ENCODE results near the gene SLC6A8. TPM values are rescaled to one million over a fixed set of nuclear protein-coding genes. Genes with fewer than 3 reads are reported as not detected.
"Not testable (repeated sequence)": the region's sequence is repeated elsewhere in the genome, so short reads cannot be mapped to it uniquely, and the experiment has no call there.

Gene SLC6A8
- polyA plus RNA-seq, 1 donor: 43.1 TPM

DNA sequence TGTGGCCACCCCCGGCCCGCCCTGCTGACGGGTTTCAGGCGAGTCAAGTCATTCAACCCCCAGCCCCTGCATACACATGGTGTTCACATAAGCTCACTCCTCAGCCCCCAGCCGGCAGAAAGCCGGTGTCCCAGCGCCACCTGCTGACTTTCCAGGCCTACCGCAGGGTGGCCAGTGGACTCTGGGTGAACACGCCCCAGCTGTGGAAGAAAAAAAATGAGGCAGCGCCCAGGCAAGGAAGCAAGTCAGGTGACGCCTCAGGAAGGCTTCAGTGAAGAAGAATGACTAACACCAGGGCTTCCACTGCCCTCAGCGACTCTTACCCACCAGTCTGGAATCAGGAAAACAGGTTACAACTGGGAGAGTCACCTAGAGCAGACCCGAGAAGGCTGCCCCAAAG lies 20.7 kb downstream of the SLC6A8 start:
- DNase-seq: peak; percentile 49

DNA sequence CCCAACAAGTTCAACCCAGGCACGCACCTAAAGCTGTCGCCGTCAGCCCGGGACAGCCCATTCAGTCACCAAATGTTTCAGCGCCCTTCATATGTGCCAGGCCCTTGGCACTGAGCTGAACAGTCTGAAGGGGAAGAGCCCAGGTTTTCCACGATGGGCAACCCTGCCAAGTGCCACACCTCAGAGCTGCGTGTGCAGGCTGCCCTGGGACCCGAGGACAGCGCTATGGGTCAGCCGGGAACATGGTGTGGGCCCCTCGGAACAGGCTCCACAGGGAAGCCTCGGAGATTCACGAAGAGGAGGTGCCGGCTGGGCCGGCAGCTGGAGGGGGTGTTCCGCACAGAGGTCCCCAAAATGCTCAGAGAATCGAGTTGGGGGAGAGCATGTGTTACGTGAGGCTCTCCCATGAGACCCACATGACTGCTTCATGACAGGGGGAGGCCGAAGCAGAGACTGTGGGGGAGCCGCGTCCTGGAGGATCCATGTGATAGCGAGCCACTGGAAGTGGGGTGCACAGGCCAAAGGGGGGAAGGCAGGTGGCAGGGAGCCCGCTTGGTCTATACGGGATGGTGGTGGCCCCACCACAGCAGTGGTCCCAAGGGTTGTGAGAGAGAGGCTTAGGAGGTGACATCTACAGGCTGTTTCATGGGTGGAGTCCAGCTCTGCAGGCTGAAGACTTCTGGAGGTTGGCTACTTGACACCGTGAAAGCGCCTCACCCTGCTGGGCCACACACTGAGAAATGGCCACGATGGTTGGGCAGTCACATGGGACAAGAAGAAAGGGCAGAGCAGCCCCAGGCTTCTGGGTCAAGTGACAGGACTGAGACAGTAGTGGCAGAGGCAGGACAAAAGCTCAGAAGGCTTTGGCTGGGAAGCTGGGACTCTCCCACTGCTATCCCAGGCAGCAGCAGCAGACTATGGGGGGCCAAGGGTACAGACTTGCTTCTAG lies 22.3 kb downstream of the SLC6A8 start:
- DNase-seq: no peak

- no peak for DNase-seq
Observed at GRCh38 chrX:153714256-153714655, 26.5 kb downstream of the SLC6A8 start.

DNA sequence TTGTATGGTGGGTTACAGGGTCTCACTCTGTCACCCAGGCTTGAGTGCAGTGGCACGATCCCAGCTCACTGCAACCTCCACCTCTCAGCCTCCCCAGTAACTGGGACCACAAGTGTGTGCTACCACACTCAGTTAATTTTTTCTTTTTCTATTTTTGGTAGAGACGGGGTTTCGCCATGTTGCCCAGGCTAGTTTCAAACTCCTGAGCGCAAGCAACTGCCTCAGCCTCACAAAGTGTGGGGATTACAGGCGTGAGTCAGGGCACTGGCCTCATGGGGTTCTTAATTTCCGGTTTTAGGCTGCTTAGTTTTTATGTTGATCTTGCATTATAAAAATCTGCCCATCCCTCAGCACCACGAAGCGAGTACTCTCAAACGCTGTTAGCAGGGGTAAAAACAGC lies 29.7 kb downstream of the SLC6A8 start:
- DNase-seq: no peak

GRCh38 chrX:153719238-153719637 lies 31.5 kb downstream of the SLC6A8 start:
- no peak for DNase-seq

- DNase-seq: no peak
Observed at GRCh38 chrX:153719701-153720100, 32.0 kb downstream of the SLC6A8 start.

- no peak for DNase-seq
Observed at GRCh38 chrX:153722704-153723350, 35.1 kb downstream of the SLC6A8 start.

DNA sequence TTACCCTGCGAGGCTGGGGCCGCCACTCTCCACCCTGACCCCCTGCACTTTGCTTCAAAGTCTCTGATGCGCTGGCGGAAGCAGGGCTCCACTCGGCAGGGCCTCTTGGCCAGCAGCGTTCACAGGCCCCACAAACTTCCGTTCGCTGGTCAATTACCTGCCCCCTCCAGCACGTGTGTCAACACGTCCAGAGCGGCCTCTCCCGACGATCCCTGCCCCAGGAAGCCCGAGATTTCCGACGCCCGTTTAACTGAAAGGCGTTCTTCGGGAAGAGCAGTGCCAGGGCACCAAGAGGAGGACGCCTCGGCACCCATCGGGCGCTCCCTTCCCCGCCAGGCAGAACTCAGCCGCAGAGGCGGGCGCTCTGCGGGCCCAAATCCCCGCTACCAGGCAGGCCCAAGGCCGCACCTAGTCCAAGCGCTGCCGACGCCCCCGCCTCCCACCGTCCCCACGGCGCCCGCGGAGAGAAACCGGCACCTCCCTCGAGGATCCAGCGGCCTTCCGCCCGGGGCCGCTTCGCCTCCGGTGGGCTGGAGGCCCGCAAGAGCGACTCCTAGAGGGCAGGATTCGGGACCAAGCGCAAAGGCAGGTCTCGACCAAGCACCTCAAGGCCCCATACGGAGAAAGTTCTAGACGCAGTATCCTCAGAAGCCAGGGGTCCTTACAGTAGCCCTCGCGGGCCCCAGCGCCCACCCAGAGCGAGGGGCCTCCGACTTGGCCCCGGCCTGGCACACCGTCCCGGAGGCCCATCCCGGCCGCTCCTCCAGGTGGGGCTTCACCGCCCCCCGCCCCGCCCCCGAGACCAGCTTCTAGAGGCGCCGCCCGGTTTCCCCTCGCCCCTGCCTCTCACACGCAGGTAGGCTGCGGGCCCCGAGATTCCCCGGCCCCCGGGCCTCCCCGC lies 35.9 kb downstream of the SLC6A8 start:
- DNase-seq: peak; percentile 19

DNA sequence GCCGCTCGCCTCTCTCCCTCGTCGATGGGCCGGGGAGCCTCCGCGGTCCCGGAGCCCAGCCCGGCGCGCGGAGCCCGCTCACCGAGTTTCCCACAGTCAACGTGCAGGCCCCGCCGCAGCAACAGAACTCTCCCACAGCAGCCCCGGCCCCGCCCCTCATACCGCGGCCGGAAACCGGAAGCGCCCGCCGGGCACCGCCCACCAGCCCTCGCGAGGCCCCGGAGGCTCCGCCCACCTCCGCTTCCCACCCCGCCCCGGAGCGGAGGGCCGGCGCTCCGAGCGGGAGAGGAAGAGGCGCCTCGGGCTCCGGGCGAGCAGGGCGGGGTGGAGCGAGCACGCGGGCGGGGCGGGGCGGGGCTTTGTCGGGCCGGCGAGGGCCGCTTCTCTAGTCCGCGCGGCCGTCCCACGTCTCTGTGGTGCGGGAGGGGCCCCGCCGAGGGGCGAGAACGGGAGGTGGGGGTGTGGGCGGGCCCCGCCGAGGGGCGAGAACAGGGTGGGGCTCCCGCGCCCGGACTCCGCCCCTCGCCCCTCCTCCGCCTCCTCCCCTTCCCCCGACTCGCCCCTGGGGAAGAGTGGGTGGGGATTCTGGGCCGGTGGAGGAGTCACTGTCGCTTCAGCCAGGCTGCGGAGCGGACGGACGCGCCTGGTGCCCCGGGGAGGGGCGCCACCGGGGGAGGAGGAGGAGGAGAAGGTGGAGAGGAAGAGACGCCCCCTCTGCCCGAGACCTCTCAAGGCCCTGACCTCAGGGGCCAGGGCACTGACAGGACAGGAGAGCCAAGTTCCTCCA lies 36.7 kb downstream of the SLC6A8 start, which contains the start of the genes ABCD1 and BCAP31:
Gene ABCD1 (plus strand): TSS at position 605 of the 787 bp plus-strand sequence. CDS start 411 bp downstream, outside the sequence.
Gene BCAP31 (minus strand): TSS at position 136 of the 787 bp plus-strand sequence. CDS start 1,143 bp downstream, outside the sequence.
- DNase-seq: peak; percentile 88

GRCh38 chrX:153725039-153725831 lies 37.5 kb downstream of the SLC6A8 start:
- DNase-seq: peak; percentile 16

DNA sequence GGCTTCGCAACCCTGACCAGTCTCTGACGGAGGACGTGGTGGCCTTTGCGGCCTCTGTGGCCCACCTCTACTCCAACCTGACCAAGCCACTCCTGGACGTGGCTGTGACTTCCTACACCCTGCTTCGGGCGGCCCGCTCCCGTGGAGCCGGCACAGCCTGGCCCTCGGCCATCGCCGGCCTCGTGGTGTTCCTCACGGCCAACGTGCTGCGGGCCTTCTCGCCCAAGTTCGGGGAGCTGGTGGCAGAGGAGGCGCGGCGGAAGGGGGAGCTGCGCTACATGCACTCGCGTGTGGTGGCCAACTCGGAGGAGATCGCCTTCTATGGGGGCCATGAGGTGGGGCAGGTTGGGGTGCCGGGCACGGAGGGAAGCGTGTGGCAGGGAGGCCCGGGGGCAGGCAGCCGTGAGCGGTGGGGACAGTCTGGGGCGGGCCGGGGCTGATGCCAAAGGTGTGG lies 38.1 kb downstream of the SLC6A8 start:
- DNase-seq: no peak

DNA sequence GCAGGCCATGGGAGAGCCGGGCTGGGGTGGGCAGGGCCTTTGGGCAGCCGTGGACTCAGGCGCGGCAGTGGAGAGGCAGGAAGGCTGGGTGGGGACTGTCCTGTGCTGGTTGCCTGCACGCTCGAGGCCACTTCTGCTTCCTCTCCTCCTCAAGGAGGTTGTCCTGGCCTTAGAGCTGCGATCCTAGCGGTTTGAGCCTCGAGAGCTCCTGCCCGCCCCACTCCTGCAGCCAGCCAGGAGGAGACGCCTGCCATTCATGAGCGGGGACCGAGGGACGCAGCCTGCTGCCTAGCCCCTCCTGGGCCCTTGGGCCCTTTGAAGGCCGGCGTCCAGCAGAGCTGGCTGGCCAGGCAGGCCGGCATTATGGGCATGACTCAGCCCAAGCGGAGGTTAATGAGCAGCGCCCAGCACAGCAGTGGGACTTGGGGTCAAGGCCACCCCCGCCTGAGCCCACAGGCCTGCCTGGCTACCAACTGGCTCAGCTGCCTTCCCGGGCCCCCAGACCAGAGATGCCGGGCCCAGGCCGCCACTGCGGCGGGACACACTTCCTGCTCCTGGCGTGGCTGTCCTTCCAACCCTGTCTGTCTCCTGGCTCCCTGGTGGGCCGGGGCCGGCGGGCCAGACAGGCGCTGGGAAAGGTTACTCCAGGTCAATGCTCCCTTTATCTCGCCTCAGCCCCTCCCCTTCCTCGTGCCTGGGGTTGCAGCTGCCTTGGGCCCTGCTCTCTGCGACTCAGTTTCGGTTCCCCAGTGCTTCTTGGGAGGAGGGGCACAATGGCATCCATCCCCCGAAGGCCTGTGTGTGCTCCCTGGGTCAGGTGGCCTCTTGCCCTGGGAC lies 38.8 kb downstream of the SLC6A8 start:
- DNase-seq: peak; percentile 49

DNA sequence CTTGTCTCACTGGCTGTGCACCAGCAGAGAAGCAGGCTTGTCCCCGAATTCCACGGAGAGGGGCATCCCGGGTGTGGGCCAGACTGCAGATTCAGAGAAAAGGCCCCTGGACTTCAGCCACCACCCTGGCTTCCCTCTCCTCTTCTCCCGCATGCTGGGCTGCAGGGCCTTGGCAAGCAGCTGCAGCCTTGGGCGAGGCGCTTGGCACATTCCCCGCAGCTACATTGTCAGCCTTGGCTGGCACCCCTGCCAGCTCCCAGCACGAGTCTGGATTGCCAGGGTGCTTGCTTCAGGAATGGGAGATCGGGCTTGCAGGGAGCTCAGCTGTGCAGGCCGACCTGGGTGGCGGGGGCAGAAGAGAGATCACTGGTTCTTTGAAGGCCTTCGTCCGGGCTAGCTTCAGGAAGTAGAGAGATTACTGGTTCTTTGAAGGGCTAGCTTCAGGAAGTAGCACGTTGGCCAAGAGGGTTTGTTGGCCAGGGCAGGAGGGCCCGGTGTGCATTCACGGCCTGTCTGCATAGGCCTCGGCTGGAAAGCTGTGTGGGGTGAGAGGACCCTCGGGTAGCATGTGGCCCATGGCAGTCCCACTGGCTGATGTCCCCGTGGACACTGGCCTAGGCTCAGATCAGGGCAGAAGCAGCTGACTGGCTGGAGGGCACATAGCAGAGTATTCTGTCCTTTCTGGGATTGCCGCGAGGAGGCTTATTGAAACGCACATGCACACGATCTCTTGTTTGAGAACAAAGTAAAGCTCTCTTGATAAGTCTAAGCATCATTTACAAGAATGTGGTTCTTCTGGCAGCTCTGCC lies 39.6 kb downstream of the SLC6A8 start:
- peak; percentile 24 for DNase-seq

DNA sequence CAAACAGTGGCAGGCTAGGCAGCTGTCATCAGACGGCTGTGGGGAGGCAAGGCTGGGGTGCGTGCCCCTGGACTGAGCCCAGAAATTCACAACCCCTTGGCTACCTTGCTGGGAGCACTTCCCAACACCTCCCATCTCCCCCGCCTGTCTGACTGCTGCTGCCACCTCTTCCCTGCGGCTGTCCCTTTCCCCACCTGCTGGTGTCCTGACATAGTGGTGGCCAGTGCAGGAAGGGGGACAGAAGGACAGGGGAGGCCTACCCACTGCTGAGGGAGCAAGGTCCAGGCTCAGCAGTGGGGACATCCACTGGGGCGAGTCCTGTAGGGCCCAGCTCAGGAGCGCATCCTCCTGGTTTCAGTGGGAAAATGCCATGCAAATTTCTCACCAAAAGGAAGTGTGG lies 40.4 kb downstream of the SLC6A8 start:
- no peak for DNase-seq

- DNase-seq: no peak
Observed at GRCh38 chrX:153728951-153729631, 41.4 kb downstream of the SLC6A8 start.

- DNase-seq: not testable (repeated sequence)
Observed at GRCh38 chrX:153730115-153730514, 42.4 kb downstream of the SLC6A8 start.

DNA sequence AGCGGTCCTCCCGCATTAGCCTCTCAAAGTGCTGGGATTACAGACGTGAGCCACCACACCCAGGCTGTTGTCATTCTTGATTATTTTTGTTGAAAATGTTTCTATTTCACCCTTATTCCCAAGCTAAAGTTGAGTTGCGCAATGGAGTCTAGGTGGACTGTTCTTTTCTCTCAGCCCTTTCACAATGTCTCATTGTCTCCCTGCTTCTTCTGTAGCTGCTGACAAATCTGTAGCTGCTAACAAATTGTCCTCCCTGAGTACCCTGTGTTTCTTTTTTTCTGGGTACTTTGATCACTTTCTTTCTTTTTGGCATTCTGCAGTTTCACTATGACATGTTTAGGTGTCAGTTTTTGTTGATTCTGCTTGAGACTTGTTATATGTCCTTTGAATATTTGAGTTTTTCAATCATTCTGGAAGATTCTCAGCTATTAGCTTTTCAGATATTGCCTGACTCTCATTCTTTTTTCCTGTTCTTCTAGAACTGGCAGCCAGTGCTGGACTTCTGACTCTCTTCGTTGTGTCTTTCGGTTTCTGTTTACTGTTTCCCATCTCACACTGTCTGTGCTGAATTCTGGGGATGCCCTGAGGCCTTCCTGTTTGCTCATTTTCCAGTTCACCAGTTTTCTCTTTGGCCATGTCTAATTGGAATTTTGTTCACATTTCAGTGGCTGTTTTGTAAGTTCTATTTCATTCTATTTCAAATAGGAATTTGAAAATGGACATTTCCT lies 43.6 kb downstream of the SLC6A8 start:
- DNase-seq: no peak

DNA sequence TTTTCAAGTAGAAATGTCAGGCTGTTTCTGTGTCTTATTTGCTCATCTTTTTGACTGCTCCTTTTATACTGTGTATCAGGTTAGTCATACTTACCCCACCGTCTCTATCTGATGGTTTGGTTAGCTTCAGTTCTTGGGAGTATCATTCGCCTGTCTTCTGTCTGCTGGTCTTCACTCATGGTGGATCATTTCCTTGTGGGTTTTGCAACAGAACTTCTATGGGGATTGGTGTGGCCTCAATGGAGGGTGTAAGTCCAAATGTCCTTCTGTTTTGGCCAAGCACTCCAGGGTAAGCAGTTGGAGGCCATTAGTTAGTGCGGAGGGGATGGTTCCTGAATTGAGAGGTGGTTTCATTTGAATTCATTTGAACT lies 44.1 kb downstream of the SLC6A8 start:
- DNase-seq: no peak
